Breast epithelium (tissue), 3 donors: ENCODE measurements around the gene COL25A1.

ENCODE experiments used
- POLR2AphosphoS5 ChIP-seq, 3 donors: sonication (generic); formaldehyde crosslinking; IDR thresholded peaks; one replicate each; pipeline ENCODE4 v1.6.1; 2017; ENCODE audit warnings: antibody characterized with exemption in 3 of 3
- TF ChIP-seq, protein P1 (sequence below), 3 donors: fragments of 450-650 bp; IDR thresholded peaks; one replicate each; pipeline ENCODE4 v1.5.1; 2016 to 2017; ENCODE audit warnings: antibody characterized with exemption in 3 of 3, mild to moderate bottlenecking in 3 of 3, moderate library complexity in 3 of 3

GRCh38 chr4:109010521-109010920 is 291.9 kb downstream of the COL25A1 start:
- TF ChIP-seq, protein P1, sequence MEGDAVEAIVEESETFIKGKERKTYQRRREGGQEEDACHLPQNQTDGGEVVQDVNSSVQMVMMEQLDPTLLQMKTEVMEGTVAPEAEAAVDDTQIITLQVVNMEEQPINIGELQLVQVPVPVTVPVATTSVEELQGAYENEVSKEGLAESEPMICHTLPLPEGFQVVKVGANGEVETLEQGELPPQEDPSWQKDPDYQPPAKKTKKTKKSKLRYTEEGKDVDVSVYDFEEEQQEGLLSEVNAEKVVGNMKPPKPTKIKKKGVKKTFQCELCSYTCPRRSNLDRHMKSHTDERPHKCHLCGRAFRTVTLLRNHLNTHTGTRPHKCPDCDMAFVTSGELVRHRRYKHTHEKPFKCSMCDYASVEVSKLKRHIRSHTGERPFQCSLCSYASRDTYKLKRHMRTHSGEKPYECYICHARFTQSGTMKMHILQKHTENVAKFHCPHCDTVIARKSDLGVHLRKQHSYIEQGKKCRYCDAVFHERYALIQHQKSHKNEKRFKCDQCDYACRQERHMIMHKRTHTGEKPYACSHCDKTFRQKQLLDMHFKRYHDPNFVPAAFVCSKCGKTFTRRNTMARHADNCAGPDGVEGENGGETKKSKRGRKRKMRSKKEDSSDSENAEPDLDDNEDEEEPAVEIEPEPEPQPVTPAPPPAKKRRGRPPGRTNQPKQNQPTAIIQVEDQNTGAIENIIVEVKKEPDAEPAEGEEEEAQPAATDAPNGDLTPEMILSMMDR (IDR thresholded peaks at IDR 0.05) = no peak
- TF ChIP-seq POLR2AphosphoS5 (IDR thresholded peaks at IDR 0.05) = no peak
